Measurements from ENCODE around the gene TRMT10B. TPM values are rescaled to one million over a fixed set of nuclear protein-coding genes. Genes with fewer than 3 reads are reported as not detected.

Gene TRMT10B
- total and polyA plus RNA-seq, 2 of the 13 experiments (the other 11 are each of a cell fraction or from before 2014, with no cell fraction given) = 3.1 to 3.9 TPM

DNA sequence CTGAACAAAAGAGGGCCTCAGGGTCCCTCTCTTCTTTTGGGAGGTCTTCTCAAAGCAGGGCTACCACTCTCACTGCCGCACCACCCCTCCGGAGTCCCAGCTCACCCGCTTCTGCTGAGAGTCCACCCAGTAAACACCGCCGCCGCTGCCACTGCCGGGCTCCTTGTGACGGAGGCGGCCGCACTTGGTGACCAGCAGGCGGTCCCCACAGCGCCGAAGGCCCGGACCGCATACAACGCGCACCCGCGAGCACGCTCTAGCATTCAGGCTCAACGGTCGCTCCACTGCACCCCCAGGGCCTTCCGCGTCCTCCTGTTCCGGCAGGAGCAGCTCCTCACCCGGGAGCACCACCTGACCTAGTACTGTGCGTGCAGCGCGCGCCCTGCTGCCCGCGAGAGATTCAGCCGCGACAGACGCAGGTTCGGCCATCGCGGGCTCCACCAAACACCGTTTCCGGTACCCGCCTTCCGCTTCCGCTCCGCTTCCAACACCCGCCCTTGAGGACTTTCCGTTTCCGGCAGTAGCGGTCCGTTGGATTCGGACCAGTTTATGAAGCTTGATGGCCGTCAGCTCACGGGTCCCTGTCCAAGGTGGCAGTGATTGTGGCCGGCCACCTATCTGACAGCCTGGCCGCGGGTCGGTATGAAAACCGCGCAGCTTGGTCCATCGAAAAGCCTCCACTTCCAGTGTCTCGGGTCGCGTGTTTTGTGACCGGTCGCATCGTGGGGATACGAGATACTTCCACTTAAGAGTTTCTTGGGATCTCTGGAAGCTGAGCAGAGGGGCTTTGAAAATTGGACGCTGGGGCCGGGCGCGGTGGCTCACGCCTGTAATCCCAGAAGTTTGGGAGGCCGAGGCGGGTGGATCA, 31.2 kb downstream of the TRMT10B start, which contains the start of gene EXOSC3 (continued):
- peak; percentile 86; the same call in 1 of the 2 replicates for TF ChIP-seq CSRNP1 (CRISPR knock-in tag; IDR thresholded peaks at IDR 0.05)
- TF ChIP-seq ETS1 (CRISPR knock-in tag; IDR thresholded peaks at IDR 0.05) = no peak
- TF ChIP-seq HNRNPK (IDR thresholded peaks at IDR 0.05; ENCODE audit: low read depth, low read length, poor library complexity, severe bottlenecking) = no peak
- TF ChIP-seq ZNF142 (CRISPR knock-in tag; IDR thresholded peaks at IDR 0.05) = peak; percentile 46
- no peak for TF ChIP-seq TCF7 (IDR thresholded peaks at IDR 0.05; ENCODE audit: low read depth)
- TF ChIP-seq ZNF432 (CRISPR knock-in tag; IDR thresholded peaks at IDR 0.05; ENCODE audit: borderline replicate concordance) = no peak
- no peak for TF ChIP-seq U2AF2 (IDR thresholded peaks at IDR 0.05; ENCODE audit: low read depth, low read length)
- no peak for TF ChIP-seq ZNF234 (CRISPR knock-in tag; conservative IDR thresholded peaks at IDR 0.05)
- peak; percentile 98 for TF ChIP-seq SAP130 (CRISPR knock-in tag; IDR thresholded peaks at IDR 0.05; ENCODE audit: low read depth)
- peak; percentile 96; the same call in 1 of the 2 replicates for TF ChIP-seq ZNF337 (CRISPR knock-in tag; IDR thresholded peaks at IDR 0.05; ENCODE audit: borderline replicate concordance, low read depth)
- TF ChIP-seq HOMEZ (CRISPR knock-in tag; IDR thresholded peaks at IDR 0.05; ENCODE audit: low read depth) = peak; percentile 10; the same call in 1 of the 2 replicates
- TF ChIP-seq MAZ (IDR thresholded peaks at IDR 0.05; ENCODE audit: borderline replicate concordance, low read depth, low read length) = no peak
- peak; percentile 83 for TF ChIP-seq MAZ (CRISPR knock-in tag; IDR thresholded peaks at IDR 0.05; ENCODE audit: low read depth)
- peak; percentile 59 for TF ChIP-seq CTCF (CRISPR knock-in tag; IDR thresholded peaks at IDR 0.05)
- TF ChIP-seq TCF7L2 (IDR thresholded peaks at IDR 0.05; ENCODE audit: low read depth, low read length) = no peak
- TF ChIP-seq RXRA (CRISPR knock-in tag; IDR thresholded peaks at IDR 0.05) = peak; percentile 67
